Fibroblast of peridontal ligament (primary cell): ENCODE data around the gene CELA3A.
"Not testable (repeated sequence)": the region's sequence is repeated elsewhere in the genome, so short reads cannot be mapped to it uniquely, and the experiment has no call there.

Source experiments
- DNase-seq: peaks from one replicate; pipeline ENCODE4 v3.0.0-alpha.2; 2010; ENCODE audit errors: extremely low read depth

CELA3A gene, protein sequence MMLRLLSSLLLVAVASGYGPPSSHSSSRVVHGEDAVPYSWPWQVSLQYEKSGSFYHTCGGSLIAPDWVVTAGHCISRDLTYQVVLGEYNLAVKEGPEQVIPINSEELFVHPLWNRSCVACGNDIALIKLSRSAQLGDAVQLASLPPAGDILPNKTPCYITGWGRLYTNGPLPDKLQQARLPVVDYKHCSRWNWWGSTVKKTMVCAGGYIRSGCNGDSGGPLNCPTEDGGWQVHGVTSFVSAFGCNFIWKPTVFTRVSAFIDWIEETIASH

DNA sequence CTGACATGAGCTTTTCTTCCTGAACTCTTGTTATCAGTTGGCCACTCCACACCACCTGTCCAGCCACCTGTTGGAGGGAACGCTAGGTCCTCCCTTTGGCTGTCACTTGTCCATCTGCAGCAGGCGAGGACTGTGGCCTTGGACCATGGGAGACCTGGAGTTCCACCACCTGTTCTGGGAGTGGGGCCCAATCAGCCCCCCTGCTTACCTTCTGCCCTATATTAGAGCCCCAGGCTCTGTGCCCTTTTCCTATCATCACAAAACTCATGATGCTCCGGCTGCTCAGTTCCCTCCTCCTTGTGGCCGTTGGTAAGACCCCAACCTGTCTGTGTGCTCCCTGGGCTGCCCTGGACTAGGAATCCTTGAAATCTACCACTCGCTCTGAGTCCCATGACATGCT is at the start of gene CELA3A:
TSS of gene CELA3A (plus strand) at position 249 of the 400 bp plus-strand sequence. CDS start at position 267, 18 bp downstream.
- DNase-seq = no peak

DNA sequence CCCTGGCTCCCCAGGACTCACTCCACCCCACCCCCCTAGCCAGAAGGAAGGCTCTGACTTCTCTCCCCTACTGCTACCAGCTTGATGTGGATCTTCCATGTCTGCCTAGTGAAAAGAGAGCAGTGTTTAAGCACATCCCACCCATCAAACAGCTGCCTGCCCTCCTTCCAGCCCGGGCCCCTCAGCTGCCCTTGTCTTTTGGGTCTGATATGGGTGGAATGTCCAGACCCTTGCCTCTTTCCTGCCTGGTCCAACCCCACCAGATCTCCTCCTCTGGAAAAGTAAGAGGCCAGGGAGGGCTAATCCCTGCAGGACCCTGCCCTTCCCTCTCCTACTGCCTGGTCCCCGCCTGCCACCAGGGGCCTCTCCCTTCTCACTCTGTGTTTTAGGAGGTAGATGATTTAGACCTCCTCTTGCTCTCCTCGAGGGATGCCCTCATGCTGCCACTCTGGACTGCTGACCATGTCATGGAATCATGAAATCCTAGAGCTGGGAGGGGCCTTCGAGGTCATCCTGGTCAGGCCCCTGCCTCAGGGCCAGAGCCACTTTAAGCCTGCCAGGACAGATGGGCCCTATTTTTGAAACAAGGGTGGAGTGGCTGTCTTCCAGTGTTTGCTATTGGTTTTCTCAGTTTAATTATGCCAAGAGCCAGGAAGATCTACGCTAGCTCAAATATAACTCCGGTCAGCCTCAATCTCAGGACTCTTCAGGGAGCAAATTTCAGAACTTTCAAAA is 48.5 kb upstream of the CELA3A start:
- no peak for DNase-seq

DNA sequence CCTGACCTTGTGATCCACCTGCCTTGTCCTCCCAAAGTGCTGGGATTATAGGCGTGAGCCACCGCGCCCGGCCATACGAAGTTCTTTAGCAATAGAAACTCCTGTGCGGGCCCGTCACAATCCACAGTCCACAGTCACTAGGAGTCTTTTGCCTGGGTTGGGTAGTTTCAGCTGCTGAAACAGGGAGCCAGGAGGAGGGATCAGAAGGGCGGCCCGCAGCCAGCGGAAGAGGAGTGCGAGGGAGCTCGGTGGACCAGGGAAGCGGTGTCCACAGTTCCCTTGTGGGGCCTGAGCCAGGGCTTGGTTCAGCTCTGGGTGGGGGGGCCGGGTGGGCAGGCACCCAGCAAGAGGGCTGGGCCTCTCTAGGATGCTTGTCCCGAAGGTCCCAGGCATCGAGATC is 46.4 kb upstream of the CELA3A start:
- DNase-seq = no peak

DNA sequence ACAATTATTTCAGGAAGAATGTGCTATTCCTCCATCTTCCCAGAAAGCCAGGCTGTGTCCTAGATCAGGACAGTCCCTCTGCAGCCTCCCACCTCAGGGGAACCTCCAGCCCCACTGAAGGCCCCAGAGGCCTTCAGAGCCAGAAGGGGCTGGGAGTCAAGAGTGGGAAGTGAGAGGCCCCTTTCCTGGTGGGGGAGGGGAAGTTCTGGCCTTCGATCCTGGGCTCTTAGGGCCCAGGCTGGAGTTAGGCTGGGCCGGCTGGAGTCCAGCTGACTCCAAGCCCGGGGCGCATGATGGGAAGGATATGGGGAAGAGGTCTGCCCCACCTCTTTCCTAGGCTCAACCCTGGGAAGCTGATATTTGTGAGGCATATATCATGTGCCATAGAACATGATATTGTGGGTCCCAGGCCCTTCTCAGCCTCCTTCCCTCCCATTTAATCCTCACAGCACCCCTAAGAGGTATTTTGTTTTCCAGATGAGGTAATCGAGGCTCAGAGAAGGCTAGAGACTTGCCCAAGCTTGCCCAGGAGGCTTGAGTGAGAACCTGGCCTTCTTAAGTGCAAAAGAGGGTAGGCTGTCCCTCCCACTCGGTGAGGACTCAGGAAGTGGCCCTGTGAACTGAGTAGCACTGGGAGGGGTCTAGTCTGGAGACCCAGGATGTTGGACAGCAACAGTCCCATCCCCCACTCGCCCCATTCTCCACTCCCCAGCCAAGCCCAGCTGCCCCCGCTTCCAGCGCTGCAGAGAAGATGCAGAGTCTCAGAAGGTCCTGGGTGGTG is 45.8 kb upstream of the CELA3A start:
- no peak for DNase-seq

DNA sequence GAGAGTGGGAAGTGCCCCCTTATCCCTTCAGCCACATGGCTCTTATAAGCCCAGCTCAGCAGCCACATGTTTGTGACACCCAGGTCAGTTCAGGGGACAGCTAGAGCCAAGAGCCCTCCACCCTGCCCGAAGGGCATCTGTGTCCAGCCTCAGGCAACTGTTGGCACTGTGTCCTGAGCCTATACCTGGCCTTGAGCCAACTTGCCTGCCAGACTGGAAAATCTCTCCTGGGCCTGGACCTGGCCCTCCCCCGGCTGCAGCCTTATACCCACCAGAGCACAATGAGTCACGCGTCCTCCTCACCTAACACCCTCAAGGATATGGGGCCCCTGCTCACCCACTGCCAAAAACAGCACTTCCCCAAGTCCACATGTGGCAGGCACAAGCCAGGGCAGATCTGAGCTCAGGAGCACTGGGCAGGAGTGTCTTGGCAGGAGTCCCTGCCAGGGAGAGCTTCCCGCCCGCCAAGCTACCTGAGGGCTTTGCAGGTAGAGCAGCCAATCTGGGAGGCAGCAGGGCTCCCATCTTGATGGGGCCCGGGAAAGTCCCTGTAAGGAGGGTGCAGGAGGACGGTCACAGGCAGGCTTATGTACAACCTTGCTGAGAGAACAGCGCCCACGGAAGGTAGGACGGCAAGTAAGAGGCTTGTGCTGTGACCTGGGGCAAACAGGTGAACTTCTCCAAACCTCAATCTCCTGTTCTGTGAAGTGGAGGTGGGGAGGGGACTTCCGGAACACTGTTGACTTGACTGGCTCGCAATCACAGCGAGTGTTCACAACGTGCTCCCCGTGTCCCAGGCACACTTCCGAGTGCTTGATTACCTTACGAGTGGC is 44.5 kb upstream of the CELA3A start:
- no peak for DNase-seq

DNA sequence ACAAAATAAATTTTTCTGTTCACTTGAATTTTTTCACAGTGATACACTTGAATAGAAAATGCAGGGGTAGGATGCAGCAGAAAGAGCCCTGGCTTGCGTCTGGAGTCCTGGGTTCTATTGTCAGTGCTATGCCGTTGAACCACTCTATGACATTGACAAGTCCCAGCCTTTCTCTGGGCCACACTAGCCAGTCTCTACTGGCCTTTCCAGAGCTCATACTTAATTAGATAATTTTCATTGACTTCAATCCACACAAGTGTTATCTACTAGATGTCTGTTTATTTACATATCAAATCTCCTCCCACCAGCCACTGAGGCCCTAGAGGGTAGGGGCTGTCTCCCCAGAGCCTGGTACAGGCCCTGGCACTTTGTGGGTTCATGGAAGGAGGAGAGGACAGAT is 40.1 kb upstream of the CELA3A start:
- DNase-seq = no peak

DNA sequence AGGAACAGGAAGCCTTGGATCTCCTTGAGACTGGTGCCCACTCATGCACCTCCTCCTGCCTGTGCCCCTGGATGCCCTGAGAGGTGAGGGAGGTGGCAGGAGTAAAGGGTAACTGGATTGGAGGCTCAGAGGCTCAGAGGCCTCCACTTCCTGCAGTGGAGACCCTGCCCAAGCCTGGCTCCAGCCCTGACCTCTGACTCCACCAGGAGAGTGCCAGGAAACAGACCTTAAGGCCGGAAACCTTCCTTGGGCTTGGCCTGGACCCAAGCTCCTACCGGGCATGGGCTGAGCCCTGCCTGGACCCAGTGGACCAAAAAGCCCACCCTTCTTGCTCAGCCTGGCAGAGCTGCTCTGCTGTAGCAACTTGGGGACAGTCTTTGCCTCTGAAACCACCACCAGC is 39.7 kb upstream of the CELA3A start:
- no peak for DNase-seq

DNA sequence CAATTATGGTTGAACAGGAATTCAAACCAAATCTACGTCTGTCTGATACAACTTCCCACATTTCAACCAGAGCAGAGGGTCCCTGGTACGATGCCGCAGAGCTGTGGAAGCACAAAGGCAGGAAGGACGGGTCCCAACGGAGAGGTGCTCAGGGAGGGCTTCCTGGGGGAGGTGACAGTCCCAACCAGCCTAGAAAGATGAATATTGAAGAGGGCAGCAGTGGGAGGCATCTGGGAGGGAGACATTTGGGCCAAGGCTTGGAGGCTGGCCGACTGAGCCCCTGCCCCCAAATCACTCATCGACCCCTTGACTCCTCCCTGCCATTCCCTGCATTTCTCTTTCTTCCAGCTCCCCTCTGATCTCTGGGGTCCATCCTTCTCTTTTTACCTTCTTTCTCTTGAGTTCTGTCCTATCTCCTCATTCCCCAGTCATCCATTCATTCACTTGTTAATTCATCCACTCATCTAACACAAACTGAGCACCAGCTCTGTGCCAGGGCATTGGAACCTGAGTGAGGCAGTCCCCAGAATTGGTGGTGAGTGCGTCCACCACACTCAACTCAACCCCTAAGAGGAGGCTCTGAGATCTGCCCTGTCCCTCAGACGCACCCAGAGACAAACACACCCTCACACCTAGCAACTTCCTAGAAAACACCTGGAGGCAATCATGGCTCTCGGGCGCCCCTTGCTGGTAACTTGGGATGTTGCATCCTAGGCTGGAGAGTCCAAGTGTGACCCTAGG is 37.8 kb upstream of the CELA3A start:
- DNase-seq = peak; percentile 70

DNA sequence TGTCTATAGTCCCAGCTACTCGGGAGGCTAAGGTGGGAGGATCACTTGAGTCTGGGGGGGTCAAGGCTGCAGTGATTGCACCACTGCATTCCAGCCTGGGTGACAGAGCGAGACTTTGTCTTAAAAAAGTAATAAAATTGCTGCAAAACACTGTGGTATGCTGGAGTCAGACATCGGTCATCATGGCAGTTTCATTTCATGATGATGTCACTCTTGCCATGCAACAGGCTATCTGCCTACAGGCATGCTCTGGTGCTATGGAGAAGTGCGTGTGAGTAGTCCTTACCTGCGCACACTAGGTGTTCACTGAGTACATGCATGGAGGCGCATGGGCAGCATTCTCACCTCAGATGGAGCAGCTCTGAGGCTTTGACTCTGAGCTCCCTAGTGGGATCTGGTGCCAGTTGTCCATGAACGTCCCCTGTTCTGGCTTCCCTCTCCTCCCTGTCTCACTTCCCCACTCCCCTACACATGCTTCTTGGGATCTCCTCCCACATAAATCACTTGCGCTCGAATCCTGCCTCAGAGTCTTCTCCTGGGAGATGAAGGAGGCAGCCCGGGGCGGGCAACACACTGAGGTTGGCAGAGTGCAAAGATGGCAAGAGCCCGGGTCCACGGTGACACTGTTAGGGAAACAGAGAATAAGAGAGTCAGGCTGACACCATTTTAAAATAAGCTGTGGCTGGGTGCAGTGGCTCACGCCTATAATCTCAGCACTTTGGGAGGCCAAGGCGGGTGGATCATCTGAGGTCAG is 35.0 kb upstream of the CELA3A start:
- peak; percentile 65 for DNase-seq

DNA sequence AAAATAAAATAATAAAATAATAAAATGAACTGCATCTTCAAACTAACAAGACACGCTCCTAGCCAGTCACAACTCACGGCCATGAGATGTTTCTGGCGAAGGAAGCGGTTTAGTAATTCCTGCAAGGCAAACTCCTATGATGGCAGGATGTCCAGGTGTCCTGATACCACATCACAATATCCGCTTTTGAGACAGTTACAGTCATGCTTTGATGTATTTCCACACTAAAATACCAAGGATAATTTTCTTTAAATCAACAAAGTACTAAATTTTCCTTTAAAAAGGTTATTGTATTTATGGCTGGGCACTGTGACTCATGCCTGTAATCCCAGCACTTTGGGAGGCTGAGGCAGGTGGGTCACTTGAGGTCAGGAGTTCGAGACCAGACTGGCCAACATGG is 34.2 kb upstream of the CELA3A start:
- not testable (repeated sequence) for DNase-seq

DNA sequence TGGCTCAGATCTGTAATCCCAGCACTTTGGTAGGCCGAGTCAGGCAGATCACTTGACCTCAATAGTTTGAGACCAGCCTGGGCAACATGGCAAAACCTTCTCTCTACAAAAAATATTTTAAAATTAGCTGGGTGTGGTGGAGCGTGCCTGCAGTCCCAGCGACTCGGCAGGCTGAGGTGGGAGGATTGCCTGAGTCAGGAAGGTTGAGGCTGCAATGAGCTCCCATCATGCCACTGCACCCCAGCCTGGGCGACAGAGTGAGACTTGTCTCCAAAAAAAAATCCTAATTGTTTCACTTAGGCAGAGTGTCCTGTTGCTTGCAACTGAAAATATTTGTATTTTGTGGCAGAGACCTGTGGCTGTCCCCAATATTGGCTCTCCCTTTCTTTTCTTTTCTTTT is 32.4 kb upstream of the CELA3A start:
- DNase-seq = not testable (repeated sequence)

DNA sequence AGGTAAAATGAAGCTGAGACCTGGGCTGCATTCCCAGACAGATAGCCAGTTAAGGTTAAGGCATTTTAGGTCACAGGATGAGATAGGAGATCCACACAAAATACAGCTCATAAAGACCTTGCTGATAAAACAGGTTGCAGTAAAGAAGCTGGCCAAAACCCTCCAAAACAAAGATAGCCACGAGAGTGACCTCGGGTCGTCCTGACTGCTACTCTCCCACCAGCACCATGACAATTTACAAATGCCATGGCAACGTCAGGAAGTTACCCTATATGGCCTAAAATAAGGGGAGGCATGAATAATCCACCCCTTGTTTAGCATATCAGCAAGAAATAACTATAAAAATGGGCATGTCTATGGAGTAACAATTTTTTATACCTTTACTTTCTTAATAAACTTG is 30.9 kb upstream of the CELA3A start:
- not testable (repeated sequence) for DNase-seq

DNA sequence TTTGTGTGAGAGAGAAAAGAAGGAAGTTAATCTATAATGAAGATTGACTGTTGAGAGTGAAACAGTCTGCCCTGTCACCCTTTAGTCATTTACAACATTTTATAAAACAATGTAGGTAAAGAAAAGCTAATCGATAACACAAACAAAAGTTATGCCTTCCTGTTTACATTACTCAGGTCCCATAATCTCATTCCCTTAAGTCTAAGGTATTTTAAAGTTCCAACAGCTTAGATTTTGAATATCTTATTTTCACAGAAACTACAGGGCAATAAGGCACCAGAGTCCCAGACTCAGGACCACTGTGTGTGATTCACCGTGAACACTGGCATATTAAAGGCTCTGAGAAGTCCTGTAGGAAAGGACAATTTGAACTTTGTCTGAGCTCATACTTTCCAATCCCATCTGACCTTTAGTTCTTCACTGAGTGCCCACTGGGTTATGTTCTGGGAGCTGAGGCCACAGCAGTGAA is 28.4 kb upstream of the CELA3A start:
- DNase-seq = not testable (repeated sequence)

DNA sequence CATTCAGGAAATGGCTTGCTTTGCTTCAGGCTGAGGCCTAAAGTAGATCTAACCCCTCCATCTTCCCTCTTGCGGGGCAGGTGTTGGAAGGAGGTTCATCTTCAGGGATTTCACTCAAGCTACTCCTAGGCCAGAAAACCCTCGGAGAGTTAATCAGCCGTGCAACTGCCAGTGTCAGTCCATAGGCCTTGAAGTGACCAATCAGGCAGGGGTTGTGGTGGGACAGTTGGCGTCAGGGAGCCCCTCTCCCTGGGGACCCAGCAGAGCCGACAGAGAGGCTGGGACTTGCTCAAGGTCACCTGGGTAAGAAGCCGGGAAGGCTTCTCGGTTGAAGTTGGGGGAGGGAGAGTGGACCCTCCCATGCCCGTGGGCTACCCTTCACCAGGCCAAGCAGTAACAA is 27.5 kb upstream of the CELA3A start:
- not testable (repeated sequence) for DNase-seq

DNA sequence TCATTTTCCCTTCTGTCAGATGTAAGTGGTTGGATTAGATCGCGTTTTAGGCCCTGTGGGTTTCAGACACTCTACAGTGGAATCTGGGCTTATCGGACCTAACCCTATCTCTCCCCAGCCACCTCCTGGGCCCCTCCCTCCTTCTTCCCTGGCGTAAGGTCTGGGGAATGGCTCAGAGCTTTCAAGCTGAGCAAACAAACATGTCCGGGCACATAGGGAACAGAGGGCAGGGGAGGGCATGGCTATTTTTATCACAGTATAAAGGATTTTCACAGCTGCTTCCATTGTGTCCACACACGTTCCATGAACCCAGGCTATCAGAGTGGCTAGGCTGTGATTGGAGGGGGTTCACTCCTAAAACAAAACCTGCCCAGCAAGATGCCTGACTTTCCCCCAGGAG is 26.8 kb upstream of the CELA3A start:
- not testable (repeated sequence) for DNase-seq

DNA sequence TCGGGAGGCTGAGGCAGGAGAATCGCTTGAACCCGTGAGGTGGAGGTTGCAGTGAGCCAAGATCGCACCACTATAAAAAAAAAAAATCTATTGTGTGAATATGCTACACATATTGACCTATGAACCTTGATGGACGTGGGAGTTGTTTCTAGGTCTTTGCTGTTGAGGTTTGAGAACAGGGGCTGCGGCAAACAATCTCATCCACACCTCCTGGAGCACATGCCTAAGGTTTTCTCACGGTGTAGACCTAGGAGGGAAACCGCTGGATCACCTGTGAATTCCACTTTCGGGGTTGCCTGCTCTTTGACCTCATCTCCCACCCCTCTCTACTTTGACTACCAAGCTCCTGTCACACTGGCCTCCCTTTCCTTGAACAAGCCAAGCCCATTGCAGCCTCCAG is 26.2 kb upstream of the CELA3A start:
- DNase-seq = not testable (repeated sequence)

DNA sequence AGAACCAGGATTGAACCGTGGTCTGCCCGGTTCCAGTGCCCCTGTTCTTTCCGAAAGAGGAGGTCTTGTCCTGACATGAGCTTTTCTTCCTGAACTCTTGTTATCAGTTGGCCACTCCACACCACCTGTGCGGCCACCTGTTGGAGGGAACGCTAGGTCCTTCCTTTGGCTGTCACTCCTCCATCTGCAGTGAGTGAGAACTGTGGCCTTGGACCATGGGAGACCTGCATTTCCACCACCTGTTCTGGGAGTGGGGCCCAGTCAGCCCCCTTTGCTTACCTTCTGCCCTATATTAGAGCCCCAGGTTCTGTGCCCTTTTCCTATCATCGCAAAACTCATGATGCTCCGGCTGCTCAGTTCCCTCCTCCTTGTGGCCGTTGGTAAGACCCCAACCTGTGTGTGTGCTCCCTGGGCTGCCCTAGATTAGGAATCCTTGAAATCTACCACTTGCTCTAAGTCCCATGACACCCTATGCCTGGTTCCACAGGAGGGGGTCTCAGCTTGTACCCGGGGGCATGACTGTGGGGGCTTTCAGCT is 24.7 kb upstream of the CELA3A start, which contains the start of gene CELA3B:
TSS of gene CELA3B (plus strand) at position 320 of the 537 bp plus-strand sequence. CDS start at position 338, 18 bp downstream.
- DNase-seq = not testable (repeated sequence)

DNA sequence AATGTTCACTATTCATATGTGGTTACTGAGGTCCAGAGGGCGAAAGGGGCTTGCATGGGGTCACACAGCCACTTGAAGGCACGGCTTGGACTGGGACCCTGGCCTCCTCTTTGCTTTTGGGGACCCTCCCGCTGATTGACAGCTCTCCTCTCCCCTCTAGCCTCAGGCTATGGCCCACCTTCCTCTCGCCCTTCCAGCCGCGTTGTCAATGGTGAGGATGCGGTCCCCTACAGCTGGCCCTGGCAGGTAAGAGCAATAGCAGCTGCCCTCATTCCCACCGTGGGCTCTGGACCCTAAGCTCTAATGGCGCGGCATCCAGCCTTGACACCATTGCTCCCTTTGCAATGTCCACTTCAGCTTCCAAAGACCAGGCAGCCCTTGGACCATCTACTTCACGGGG is 23.2 kb upstream of the CELA3A start:
- DNase-seq = not testable (repeated sequence)

DNA sequence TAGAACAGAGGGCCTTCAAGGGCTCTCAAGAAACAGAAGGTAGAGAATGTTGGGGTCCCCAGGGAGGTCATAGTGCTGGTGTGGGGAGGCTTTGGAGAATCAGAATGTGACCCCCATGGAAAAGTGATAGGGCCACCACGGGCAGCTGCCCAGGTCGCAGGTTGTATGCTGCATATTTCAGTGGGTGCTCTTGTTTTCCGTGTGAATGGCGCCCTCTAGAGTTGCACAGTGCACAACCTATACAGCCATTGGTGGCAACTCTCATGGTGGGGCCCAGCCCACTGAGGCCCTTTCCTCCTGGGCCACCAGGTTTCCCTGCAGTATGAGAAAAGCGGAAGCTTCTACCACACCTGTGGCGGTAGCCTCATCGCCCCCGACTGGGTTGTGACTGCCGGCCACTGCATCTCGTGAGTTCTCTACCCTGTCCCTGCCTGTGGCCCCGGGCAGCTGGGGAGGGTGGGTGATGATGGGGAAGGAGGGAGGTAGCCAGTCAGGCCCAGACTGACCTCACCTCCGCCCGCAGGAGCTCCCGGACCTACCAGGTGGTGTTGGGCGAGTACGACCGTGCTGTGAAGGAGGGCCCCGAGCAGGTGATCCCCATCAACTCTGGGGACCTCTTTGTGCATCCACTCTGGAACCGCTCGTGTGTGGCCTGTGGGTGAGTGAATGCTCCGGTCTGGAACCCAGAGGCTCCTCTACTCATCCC is 20.8 kb upstream of the CELA3A start:
- not testable (repeated sequence) for DNase-seq
